Fibroblast of skin of scalp (primary cell): Measurements from ENCODE around the gene HEPH. TPM values are rescaled to one million over a fixed set of nuclear protein-coding genes. Genes with fewer than 3 reads are reported as not detected.
"Not testable (repeated sequence)": the region's sequence is repeated elsewhere in the genome, so short reads cannot be mapped to it uniquely, and the experiment has no call there.

Experiments used
- DNase-seq: peaks from one replicate; pipeline ENCODE4 v3.0.0-alpha.2; 2013
- polyA plus RNA-seq, 2 experiments: library from polyadenylated mRNA; unstranded; fragments of 120-200 nt; gene quantifications; one replicate each; pipeline ENCODE4 v1.2.1, GENCODE V29; 2013; ENCODE audit not compliant: insufficient read length in 2 of 2

HEPH gene
- polyA plus RNA-seq (2013, experiment 1 of 2; ENCODE audit: insufficient read length) = 52.9 TPM
- polyA plus RNA-seq (2013, experiment 2 of 2; ENCODE audit: insufficient read length) = 58.2 TPM

DNA sequence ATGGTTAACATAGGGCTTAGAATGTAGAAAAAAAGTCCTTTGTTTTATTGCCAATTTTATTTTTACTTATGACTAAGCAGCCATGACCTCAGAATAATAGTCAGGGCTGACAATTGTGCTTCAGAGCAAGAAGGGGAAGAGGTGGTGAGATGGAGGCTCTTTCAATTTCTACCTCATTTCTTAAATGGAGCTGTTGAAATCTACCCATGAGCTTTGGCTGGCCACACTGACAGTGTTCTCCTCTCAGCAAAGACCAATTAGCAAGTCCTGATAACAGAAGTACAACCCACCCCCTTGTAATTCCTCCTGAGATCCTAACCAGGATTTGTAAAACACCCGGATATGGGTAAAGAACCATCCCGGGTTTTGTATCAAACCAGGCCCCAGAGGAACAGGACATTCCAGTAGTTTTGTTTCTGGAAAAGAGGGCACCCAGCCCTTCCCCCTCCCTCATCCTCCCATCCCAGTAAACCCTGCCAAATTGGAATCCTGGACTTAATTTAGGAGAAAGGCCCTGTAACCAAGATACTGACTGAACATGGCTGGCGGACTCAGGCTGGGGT lies at the start of gene HEPH:
TSS of gene HEPH (plus strand) at position 399 of the 563 bp plus-strand sequence. CDS start 6,324 bp downstream, outside the sequence.
- DNase-seq = peak; percentile 76

- not testable (repeated sequence) for DNase-seq
Measured at GRCh38 chrX:66118722-66119121, 45.3 kb upstream of the HEPH start.

- not testable (repeated sequence) for DNase-seq
Measured at GRCh38 chrX:66121354-66121753, 42.7 kb upstream of the HEPH start.

- DNase-seq = no peak
Measured at GRCh38 chrX:66126662-66127061, 37.4 kb upstream of the HEPH start.

DNA sequence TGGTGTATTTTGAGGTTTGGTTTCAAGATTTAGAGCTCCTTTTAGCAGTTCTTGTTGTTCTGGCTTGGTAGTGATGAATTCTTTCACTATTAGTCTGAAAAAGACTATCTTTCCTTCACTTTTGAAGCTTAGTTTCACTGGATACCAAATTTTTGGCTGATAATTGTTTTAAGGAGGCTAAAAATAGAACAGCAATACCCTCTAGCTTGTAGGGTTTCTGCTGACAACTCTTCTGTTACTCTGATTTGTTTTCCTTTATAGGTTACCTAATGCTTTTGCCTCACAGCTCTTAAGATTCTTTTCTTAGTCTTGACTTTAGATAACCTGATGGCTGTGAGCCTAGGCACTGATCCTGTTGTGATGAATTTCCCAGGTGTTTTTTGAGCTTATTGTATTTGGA lies 33.6 kb upstream of the HEPH start:
- no peak for DNase-seq

DNA sequence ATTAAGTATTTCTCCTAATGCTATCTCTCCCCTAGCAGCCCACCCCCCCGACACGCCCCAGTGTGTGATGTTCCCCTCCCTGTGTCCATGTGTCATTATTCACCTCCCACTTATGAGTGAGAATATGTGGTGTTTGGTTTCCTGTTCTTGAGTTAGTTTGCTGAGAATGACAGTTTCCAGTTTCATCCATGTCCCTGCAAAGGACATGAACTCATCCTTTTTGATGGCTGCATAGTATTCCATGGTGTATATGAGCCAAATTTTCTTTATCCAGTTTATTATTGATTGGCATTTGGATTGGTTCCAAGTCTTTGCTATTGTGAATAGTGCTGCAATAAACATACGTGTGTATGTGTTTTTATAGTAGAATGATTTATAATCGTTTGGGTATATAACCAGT lies 28.8 kb upstream of the HEPH start:
- not testable (repeated sequence) for DNase-seq

GRCh38 chrX:66142351-66142750 lies 21.7 kb upstream of the HEPH start:
- no peak for DNase-seq

DNA sequence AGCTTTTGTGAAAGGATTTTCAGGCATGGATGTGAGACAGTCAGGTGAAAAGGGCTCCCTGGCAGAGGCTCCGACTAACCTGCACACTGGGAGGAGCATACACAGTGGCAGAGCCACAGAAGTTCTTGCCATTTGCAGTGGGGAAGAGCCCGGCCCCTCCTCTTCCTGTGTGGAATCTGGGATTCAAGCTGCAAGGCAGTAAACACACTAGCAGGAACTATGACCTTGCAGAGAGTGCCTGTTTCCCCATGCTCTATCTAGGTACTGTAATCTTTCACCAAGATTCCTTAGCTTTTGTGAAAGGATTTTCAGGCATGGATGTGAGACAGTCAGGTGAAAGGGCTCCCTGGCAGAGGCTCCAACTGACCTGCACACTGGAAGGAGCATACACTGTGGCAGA lies 19.8 kb upstream of the HEPH start:
- DNase-seq = no peak

DNA sequence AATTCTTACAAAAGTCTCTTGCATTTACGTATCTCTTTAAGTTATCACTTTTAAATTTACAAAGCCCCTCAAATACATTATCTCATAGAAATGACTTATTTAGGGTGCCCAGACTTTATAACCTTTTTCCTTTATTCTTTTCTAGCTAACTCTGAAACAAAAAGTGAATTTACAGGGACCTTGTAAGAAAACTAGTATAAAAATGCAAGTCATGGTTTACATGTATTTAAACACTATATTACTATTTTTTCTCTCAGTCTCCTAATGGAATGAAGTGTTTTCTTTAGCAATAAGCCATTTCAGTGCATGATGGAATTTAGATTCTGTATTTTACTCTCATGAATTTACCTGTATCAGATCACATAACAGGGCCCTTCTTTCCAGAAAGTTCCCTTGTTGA lies 14.5 kb upstream of the HEPH start:
- no peak for DNase-seq

DNA sequence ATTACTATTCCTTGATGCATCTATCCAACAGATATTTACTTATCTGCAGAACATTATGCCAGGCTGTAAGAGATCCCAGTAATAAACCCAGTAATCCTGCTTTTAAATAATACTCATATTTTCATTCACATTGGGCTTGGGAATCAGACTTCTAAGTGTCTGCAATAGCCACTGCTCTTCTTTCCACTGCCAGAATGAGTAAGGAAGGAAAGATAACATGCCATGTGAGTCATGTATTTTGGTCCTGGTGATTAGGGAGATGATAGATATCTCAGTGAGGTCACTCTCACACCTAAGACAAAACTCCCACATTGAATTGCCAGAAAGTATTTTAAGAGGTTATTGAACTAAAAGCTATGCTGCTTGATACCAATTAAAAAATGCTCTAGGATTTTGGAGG lies 13.9 kb upstream of the HEPH start:
- no peak for DNase-seq

GRCh38 chrX:66162331-66162822 lies 1.7 kb upstream of the HEPH start:
- DNase-seq = no peak

GRCh38 chrX:66163447-66163846 lies 600 bp upstream of the HEPH start:
- no peak for DNase-seq

DNA sequence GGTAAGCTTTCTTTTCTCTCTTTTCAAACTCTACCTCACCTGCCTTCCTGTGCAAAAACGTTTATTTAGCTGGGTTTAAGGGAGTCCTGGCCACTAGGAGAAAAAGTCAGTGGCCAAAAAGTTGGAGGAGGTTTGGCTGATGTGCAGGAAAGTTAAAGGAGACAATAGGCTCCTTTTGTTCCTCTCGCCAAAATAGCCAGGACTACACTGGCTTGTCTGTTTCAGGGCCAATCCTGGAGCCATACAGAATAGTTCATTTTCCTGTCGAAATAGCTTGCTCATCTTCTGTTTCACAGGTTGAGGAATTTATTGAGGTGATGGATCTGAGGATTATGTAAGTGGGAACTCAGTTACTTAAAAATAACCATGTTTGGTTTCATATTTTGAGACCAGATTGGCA lies 423 bp downstream of the HEPH start:
- no peak for DNase-seq

GRCh38 chrX:66164931-66165330 lies 884 bp downstream of the HEPH start:
- no peak for DNase-seq

- DNase-seq = no peak
Measured at GRCh38 chrX:66166671-66167070, 2.6 kb downstream of the HEPH start.

DNA sequence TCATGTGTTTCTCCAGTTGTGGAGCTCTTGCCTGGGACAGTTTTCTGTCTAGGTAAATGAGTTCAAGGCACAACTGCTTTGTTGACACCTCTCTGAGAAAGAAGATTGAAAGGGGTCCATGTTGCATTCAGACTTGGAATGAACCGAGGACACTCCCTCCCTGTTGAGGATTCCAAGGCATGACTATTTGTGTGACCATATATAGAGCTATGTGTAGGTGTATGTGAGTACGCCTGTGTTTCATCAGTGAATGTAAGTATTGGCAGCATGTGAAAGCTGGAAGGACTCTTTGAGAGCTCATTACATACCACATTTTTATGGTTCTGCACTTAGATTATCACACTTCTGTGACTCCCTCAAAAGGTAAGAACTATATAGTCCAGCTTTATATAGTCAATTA lies 3.4 kb downstream of the HEPH start:
- no peak for DNase-seq

GRCh38 chrX:66176134-66176533 lies 12.1 kb downstream of the HEPH start:
- DNase-seq = no peak

GRCh38 chrX:66191563-66191962 lies 27.5 kb downstream of the HEPH start:
- DNase-seq = no peak

DNA sequence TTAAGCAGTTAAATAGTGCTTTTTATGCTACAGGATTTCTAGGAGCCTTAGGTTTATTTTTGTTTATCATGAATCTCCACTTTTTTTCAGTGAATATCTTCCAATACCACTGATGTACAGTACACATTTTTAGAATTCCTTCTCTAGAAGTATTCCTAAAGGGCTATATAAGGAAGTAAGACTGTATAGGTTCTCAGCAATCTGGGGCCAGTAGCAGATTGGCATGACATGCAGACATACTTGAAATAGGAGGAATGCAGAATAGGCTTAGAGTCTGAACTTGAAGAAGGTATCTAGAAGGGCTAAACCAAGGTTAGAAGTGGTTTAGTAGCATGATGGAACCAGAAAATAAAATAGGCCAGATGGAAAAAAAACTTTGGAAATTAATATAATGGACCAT lies 29.8 kb downstream of the HEPH start:
- DNase-seq = peak; percentile 71

- DNase-seq = no peak
Measured at GRCh38 chrX:66200050-66200664, 36.1 kb downstream of the HEPH start.

- DNase-seq = peak; percentile 18
Measured at GRCh38 chrX:66200855-66201795, 37.1 kb downstream of the HEPH start.

- DNase-seq = no peak
Measured at GRCh38 chrX:66203114-66203513, 39.1 kb downstream of the HEPH start.

DNA sequence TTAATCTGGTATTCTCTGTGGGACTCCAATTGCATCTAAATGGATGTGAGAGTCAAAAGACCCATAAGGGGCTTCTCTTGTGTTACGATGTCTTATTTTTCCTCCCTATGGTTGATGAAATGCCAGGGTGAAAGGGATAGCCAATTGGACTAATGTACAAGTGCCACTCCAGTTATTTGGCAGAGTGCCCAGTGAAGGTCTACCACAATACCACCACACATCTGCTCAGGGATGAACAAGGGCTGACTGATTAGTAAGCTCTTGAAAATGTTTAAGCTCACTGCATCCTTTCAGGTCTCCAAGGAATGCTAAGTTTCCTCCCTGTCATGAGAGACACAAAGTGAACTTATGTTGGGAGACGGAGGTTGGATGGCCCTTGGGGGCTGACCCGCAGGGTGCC lies 57.8 kb downstream of the HEPH start:
- DNase-seq = peak; percentile 21
